IMR-90 (cell line): Measurements from ENCODE around the gene CRCP. TPM values are rescaled to one million over a fixed set of nuclear protein-coding genes. Genes with fewer than 3 reads are reported as not detected.
"Not testable (repeated sequence)": the region's sequence is repeated elsewhere in the genome, so short reads cannot be mapped to it uniquely, and the experiment has no call there.

Source experiments
- ATAC-seq: fragments of 200-7000 bp; cut with Tn5 transposase; 2 replicates; pipeline ENCODE4 v1.9.1; 2020; ENCODE audit warnings: low read depth, mild to moderate bottlenecking, moderate library complexity
- BruUV-seq: library from RNA; stranded (reverse); fragments of 400-500 nt; replicated peaks from 2 replicates; lab custom pipeline; 2021; lab: Mats Ljungman, UMichigan
- CTCF ChIA-PET: fragments of 300-600 bp; formaldehyde crosslinking; extraction: SDS; loops from one replicate; lab custom pipeline; 2021; ENCODE audit warnings: antibody characterized with exemption; lab: Yijun Ruan, JAX
- POLR2A ChIA-PET: fragments of 300-600 bp; sonication (Branson Sonifier 250); formaldehyde crosslinking; loops from one replicate; lab custom pipeline; 2022; ENCODE audit warnings: antibody characterized with exemption; ENCODE audit not compliant: unreplicated experiment; lab: Charles Lee
- DNase-seq: peaks from one replicate; pipeline ENCODE4 v3.0.0; 2013
- H2AFZ ChIP-seq: replicated peaks from 2 replicates; pipeline ENCODE3; 2013; ENCODE audit warnings: low read length, mild to moderate bottlenecking; ENCODE audit not compliant: poor library complexity
- H2AK5ac ChIP-seq: 2 replicates; pipeline ENCODE4 v1.6.1; 2013; ENCODE audit warnings: low read depth, low read length, inconsistent platforms
- H2AK9ac ChIP-seq: replicated peaks from 2 replicates; pipeline ENCODE3; 2013; ENCODE audit warnings: mild to moderate bottlenecking, low read depth, low read length, moderate library complexity; ENCODE audit not compliant: poor library complexity
- H2BK120ac ChIP-seq: 2 replicates; pipeline ENCODE4 v1.6.1; 2013; ENCODE audit warnings: low read depth, low read length, inconsistent platforms
- H2BK15ac ChIP-seq: 3 replicates; pipeline ENCODE4 v1.6.1; 2013; ENCODE audit warnings: low read depth, low read length, inconsistent platforms
- H2BK20ac ChIP-seq: 2 replicates; pipeline ENCODE4 v1.6.1; 2013; ENCODE audit warnings: low read depth, mild to moderate bottlenecking, inconsistent platforms, low read length, moderate library complexity
- H2BK5ac ChIP-seq: 2 replicates; pipeline ENCODE4 v1.6.1; 2013; ENCODE audit warnings: mild to moderate bottlenecking, low read depth, low read length, inconsistent platforms; ENCODE audit not compliant: poor library complexity, severe bottlenecking
- H3K14ac ChIP-seq: replicated peaks from 2 replicates; pipeline ENCODE4 v1.6.1; 2013; ENCODE audit warnings: low read depth, low read length, inconsistent platforms
- H3K18ac ChIP-seq: 2 replicates; pipeline ENCODE4 v1.6.1; 2013; ENCODE audit warnings: low read depth, low read length, control low read depth
- H3K23ac ChIP-seq: 2 replicates; pipeline ENCODE4 v1.6.1; 2013; ENCODE audit warnings: low read depth, low read length, inconsistent platforms
- H3K27ac ChIP-seq: 2 replicates; pipeline ENCODE4 v1.5.1; 2013; ENCODE audit warnings: mild to moderate bottlenecking, control low read depth, low read length; ENCODE audit not compliant: insufficient read depth
- H3K27me3 ChIP-seq: 2 replicates; pipeline ENCODE4 v1.6.1; 2013; ENCODE audit warnings: low read length; ENCODE audit not compliant: control insufficient read depth, insufficient read depth
- H3K36me3 ChIP-seq: 2 replicates; pipeline ENCODE4 v1.6.1; 2013; ENCODE audit warnings: low read length, mixed read lengths; ENCODE audit not compliant: control insufficient read depth, insufficient read depth
- H3K4ac ChIP-seq: 2 replicates; pipeline ENCODE4 v1.6.1; 2013; ENCODE audit warnings: low read depth, low read length, inconsistent platforms
- H3K4me1 ChIP-seq: 2 replicates; pipeline ENCODE4 v1.6.1; 2013; ENCODE audit warnings: low read length, mixed read lengths; ENCODE audit not compliant: control insufficient read depth, insufficient read depth
- H3K4me2 ChIP-seq: 2 replicates; pipeline ENCODE4 v1.6.1; 2013; ENCODE audit warnings: low read depth, mild to moderate bottlenecking, control low read depth, low read length, moderate library complexity
- H3K4me3 ChIP-seq: 2 replicates; pipeline ENCODE4 v1.5.1; 2013; ENCODE audit warnings: low read depth, mild to moderate bottlenecking, control low read depth, low read length, moderate library complexity; ENCODE audit not compliant: insufficient read depth
- H3K56ac ChIP-seq: 2 replicates; pipeline ENCODE4 v1.6.1; 2013; ENCODE audit warnings: low read length, inconsistent platforms; ENCODE audit not compliant: insufficient read depth; ENCODE audit errors: extremely low read depth
- H3K79me1 ChIP-seq, 2 experiments: 2 replicates each; pipeline ENCODE4 v1.6.1; 2013; ENCODE audit warnings: low read length in 2 of 2, inconsistent platforms in 1 of 2, low read depth in 1 of 2
- H3K9ac ChIP-seq: 2 replicates; pipeline ENCODE4 v1.6.1; 2013; ENCODE audit warnings: low read depth, low read length, control low read depth
- H3K9me1 ChIP-seq: 2 replicates; pipeline ENCODE4 v1.6.1; 2013; ENCODE audit warnings: low read length, inconsistent platforms; ENCODE audit not compliant: insufficient read depth
- H3K9me3 ChIP-seq: 2 replicates; pipeline ENCODE4 v1.6.1; 2013; ENCODE audit warnings: low read length; ENCODE audit not compliant: control insufficient read depth, insufficient read depth
- H4K20me1 ChIP-seq: 2 replicates; pipeline ENCODE4 v1.6.1; 2013; ENCODE audit warnings: low read length, inconsistent platforms; ENCODE audit not compliant: insufficient read depth
- H4K5ac ChIP-seq: 2 replicates; pipeline ENCODE4 v1.6.1; 2013; ENCODE audit warnings: mild to moderate bottlenecking, low read depth, low read length, control low read depth
- H4K8ac ChIP-seq, 2 experiments: 2 replicates each; pipeline ENCODE4 v1.6.1; 2013; ENCODE audit warnings: low read depth in 2 of 2, low read length in 2 of 2, control low read depth in 1 of 2, inconsistent platforms in 1 of 2
- H4K91ac ChIP-seq: 2 replicates; pipeline ENCODE4 v1.6.1; 2013; ENCODE audit warnings: low read depth, low read length, inconsistent platforms; ENCODE audit not compliant: insufficient read depth
- WGBS, 2 experiments: methylation state at CpG; one replicate each; pipeline versions ENCODE4 v1.1.5 to v1.1.7; 2013; ENCODE audit warnings: missing lambda C conversion rate in 2 of 2; ENCODE audit not compliant: insufficient read length in 1 of 2; ENCODE audit errors: extremely low coverage in 2 of 2; 5-methylcytosine and 5-hydroxymethylcytosine counted together
- dilution Hi-C: fragments of 300-500 bp; cut with HindIII; formaldehyde crosslinking; loops from one replicate; pipeline ENCODE4 v1.14.3; 2018; ENCODE audit warnings: low sequenced_read_pairs; ENCODE audit not compliant: unreplicated experiment
- in situ Hi-C: fragments of 300-500 bp; cut with MboI; formaldehyde crosslinking; loops from 3 replicates; pipeline ENCODE4 v1.14.3; 2019; ENCODE audit warnings: low sequenced_read_pairs, inconsistent platforms, mixed read lengths
- intact Hi-C: fragments of 100-400 bp; cut with micrococcal nuclease; formaldehyde crosslinking; loops from 2 replicates; pipeline ENCODE4 v1.10.0; 2022
- polyA plus RNA-seq, 3 experiments: library from polyadenylated mRNA; depleted of rRNA; stranded (reverse); fragments of >200 nt; gene quantifications; 2 replicates each; pipeline ENCODE4 v1.2.3, GENCODE V29; 2012; ENCODE audit warnings: low replicate concordance in 1 of 3
- total RNA-seq: library from RNA; depleted of rRNA; stranded (reverse); fragments of >200 nt; gene quantifications from 2 replicates; pipeline ENCODE4 v1.2.3, GENCODE V29; 2012

Gene CRCP
- total and polyA plus RNA-seq, 2 of the 4 experiments (the other 2 are of a cell fraction) = 22.9 to 37.5 TPM

GRCh38 chr7:66175006-66175405 lies 60.4 kb downstream of the CRCP start:
- H2BK5ac ChIP-seq, H2AFZ ChIP-seq, H4K20me1 ChIP-seq, H3K9me3 ChIP-seq, DNase-seq, H3K27me3 ChIP-seq, H2BK15ac ChIP-seq, H3K27ac ChIP-seq, H4K8ac ChIP-seq, intact Hi-C loops, H3K4ac ChIP-seq, dilution Hi-C loops, H3K9me1 ChIP-seq, H3K18ac ChIP-seq, H3K4me1 ChIP-seq, H2BK120ac ChIP-seq, H3K56ac ChIP-seq, H2AK9ac ChIP-seq, BruUV-seq, H3K4me2 ChIP-seq, H3K23ac ChIP-seq, H3K9ac ChIP-seq, H4K91ac ChIP-seq, H2AK5ac ChIP-seq, in situ Hi-C loops, ATAC-seq, H2BK20ac ChIP-seq, CTCF ChIA-PET, H4K5ac ChIP-seq, POLR2A ChIA-PET, H3K36me3 ChIP-seq, H3K4me3 ChIP-seq, H3K79me1 ChIP-seq: not testable (repeated sequence)
- 100% methylated on average over 2 of the region's 8 CpGs; no CpG with 5 or more reads in 1 of the 2 experiments for WGBS, 2 experiments
- H3K14ac ChIP-seq = peak overlapping the region; percentile 21; the same call in 1 of the 2 replicates
